DND-41 (cell line): ENCODE results near the gene SYT6.

Source experiments
- ATAC-seq: fragments of 200-7000 bp; cut with Tn5 transposase; 3 replicates; pipeline ENCODE4 v1.9.1; 2021; ENCODE audit warnings: low read depth; ENCODE audit not compliant: insufficient read depth
- DNase-seq: peaks from one replicate; pipeline ENCODE4 v3.0.0-alpha.2; 2020
- H2AFZ ChIP-seq: 2 replicates; pipeline ENCODE4 v1.6.0; 2012; ENCODE audit warnings: low read depth, low read length
- H3K27ac ChIP-seq: 2 replicates; pipeline ENCODE4 v1.5.1; 2012; ENCODE audit warnings: low read length, inconsistent platforms
- H3K27me3 ChIP-seq: fragments of 200-600 bp; sonication (generic); 2 replicates; pipeline ENCODE4 v1.6.0; 2012; ENCODE audit warnings: low read length, mild to moderate bottlenecking, inconsistent platforms; ENCODE audit not compliant: insufficient read depth, poor library complexity
- H3K36me3 ChIP-seq: 2 replicates; pipeline ENCODE4 v1.5.1; 2012; ENCODE audit warnings: low read length, inconsistent platforms; ENCODE audit not compliant: insufficient read depth
- H3K4me1 ChIP-seq: 2 replicates; pipeline ENCODE4 v1.5.1; 2012; ENCODE audit warnings: mild to moderate bottlenecking, low read length; ENCODE audit not compliant: insufficient read depth
- H3K4me2 ChIP-seq: 2 replicates; pipeline ENCODE4 v1.6.0; 2012; ENCODE audit warnings: mild to moderate bottlenecking, moderate library complexity, low read length, inconsistent platforms; ENCODE audit not compliant: insufficient read depth
- H3K4me3 ChIP-seq, 2 experiments: fragments of 200-600 bp in 1 of 2; shearing (Covaris generic) in 1 of 2; 2 replicates each; pipeline ENCODE4 v1.5.1; 2012 to 2016; ENCODE audit warnings: inconsistent platforms in 2 of 2, low read length in 2 of 2, mild to moderate bottlenecking in 2 of 2, low read depth in 1 of 2, moderate library complexity in 1 of 2
- H3K79me2 ChIP-seq: 2 replicates; pipeline ENCODE4 v1.6.0; 2012; ENCODE audit warnings: low read length, inconsistent platforms; ENCODE audit not compliant: insufficient read depth
- H3K9ac ChIP-seq: 2 replicates; pipeline ENCODE4 v1.6.0; 2012; ENCODE audit warnings: low read depth, mild to moderate bottlenecking, inconsistent platforms, low read length, moderate library complexity
- H3K9me3 ChIP-seq: 2 replicates; pipeline ENCODE4 v1.5.1; 2012; ENCODE audit warnings: low read length, moderate library complexity, mild to moderate bottlenecking, inconsistent platforms; ENCODE audit not compliant: insufficient read depth, severe bottlenecking
- H4K20me1 ChIP-seq: 2 replicates; pipeline ENCODE4 v1.6.0; 2012; ENCODE audit warnings: low read length; ENCODE audit not compliant: insufficient read depth
- CTCF ChIP-seq: IDR thresholded peaks from 2 replicates; pipeline ENCODE4 v1.5.1; 2012; ENCODE audit warnings: borderline replicate concordance, low read length, moderate library complexity, mild to moderate bottlenecking; ENCODE audit not compliant: poor library complexity, severe bottlenecking; ENCODE audit errors: extremely low read depth
- EZH2 ChIP-seq: IDR thresholded peaks from 3 replicates; pipeline ENCODE4 v1.6.1; 2012; ENCODE audit warnings: borderline replicate concordance, low read depth, mild to moderate bottlenecking, moderate library complexity, low read length, inconsistent platforms; ENCODE audit not compliant: severe bottlenecking

SYT6 gene

GRCh38 chr1:114189398-114189797 lies 35.7 kb upstream of the SYT6 start:
- no peak overlapping the region for H3K27ac ChIP-seq
- TF ChIP-seq CTCF (no peak), EZH2 (no peak)

GRCh38 chr1:114181356-114181755 lies 27.7 kb upstream of the SYT6 start:
- TF ChIP-seq EZH2 (no peak), CTCF (no peak)
- ATAC-seq = no peak

More at GRCh38 chr1:114189398-114189797, 35.7 kb upstream of the SYT6 start:
- no peak overlapping the region for H2AFZ ChIP-seq
- H3K36me3 ChIP-seq = no peaks in the 10 kb centered on the region
- no peaks in the 10 kb centered on the region for H4K20me1 ChIP-seq
- H3K9ac ChIP-seq = no peak overlapping the region
- ATAC-seq = no peak
- DNase-seq = no peak
- H3K4me2 ChIP-seq = no peak overlapping the region
- H3K9me3 ChIP-seq = no peaks in the 10 kb centered on the region
- H3K4me3 ChIP-seq = no peak overlapping the region
- H3K4me1 ChIP-seq = no peaks in the 10 kb centered on the region
- H3K79me2 ChIP-seq = no peaks in the 10 kb centered on the region
- no peaks in the 10 kb centered on the region for H3K27me3 ChIP-seq

GRCh38 chr1:114180742-114181141 lies 27.1 kb upstream of the SYT6 start:
- TF ChIP-seq CTCF (no peak), EZH2 (no peak)
- Histone ChIP-seq H3K4me1 (no peaks in the 10 kb centered on the region), H3K79me2 (no peaks in the 10 kb centered on the region), H3K4me2 (no peak overlapping the region), H4K20me1 (no peaks in the 10 kb centered on the region), H3K4me3 (no peak overlapping the region), H3K36me3 (no peaks in the 10 kb centered on the region), H3K9ac (no peak overlapping the region), H3K27ac (no peak overlapping the region), H2AFZ (no peak overlapping the region), H3K27me3 (no peaks in the 10 kb centered on the region), H3K9me3 (no peaks in the 10 kb centered on the region)
- no peak for ATAC-seq
- DNase-seq = no peak

More at GRCh38 chr1:114181356-114181755, 27.7 kb upstream of the SYT6 start:
- H3K27me3 ChIP-seq = no peaks in the 10 kb centered on the region
- no peaks in the 10 kb centered on the region for H4K20me1 ChIP-seq
- no peaks in the 10 kb centered on the region for H3K9me3 ChIP-seq
- no peak for DNase-seq
- no peak overlapping the region for H3K4me3 ChIP-seq
- no peak overlapping the region for H3K9ac ChIP-seq
- no peaks in the 10 kb centered on the region for H3K79me2 ChIP-seq
- H3K27ac ChIP-seq = no peak overlapping the region
- no peaks in the 10 kb centered on the region for H3K36me3 ChIP-seq
- H3K4me1 ChIP-seq = no peaks in the 10 kb centered on the region
- no peak overlapping the region for H3K4me2 ChIP-seq
- H2AFZ ChIP-seq = no peak overlapping the region

GRCh38 chr1:114178936-114179335 lies 25.3 kb upstream of the SYT6 start:
- Histone ChIP-seq H3K4me3 (no peak overlapping the region), H3K27me3 (no peaks in the 10 kb centered on the region), H3K79me2 (no peaks in the 10 kb centered on the region), H3K9ac (no peak overlapping the region), H3K4me2 (no peak overlapping the region), H3K4me1 (no peaks in the 10 kb centered on the region), H4K20me1 (no peaks in the 10 kb centered on the region), H3K9me3 (no peaks in the 10 kb centered on the region), H3K36me3 (no peaks in the 10 kb centered on the region), H2AFZ (no peak overlapping the region), H3K27ac (no peak overlapping the region)
- ATAC-seq (no peak), DNase-seq (no peak)
- TF ChIP-seq CTCF (no peak), EZH2 (no peak)
